Transverse colon (tissue), 4 donors: ENCODE results near the gene SH3RF3.

Experiments used
- CTCF ChIP-seq, 5 experiments: fragments of 200-600 bp in 3 of 5; fragments of 450-650 bp in 2 of 5; sonication (generic) in 3 of 5; IDR thresholded peaks; 1 replicate in 2 of 5; 2 replicates in 3 of 5; pipeline ENCODE4 v1.5.1; 2016 to 2017; ENCODE audit warnings: antibody characterized with exemption in 5 of 5, inconsistent platforms in 3 of 5, mild to moderate bottlenecking in 2 of 5, moderate library complexity in 1 of 5
- EP300 ChIP-seq: sonication (generic); formaldehyde crosslinking; IDR thresholded peaks from one replicate; pipeline ENCODE4 v1.6.1; 2017; ENCODE audit warnings: antibody characterized with exemption, low read depth
- POLR2A ChIP-seq: fragments of 450-650 bp; IDR thresholded peaks from one replicate; pipeline ENCODE4 v1.6.1; 2016; ENCODE audit warnings: antibody characterized with exemption, mild to moderate bottlenecking, moderate library complexity
- POLR2AphosphoS5 ChIP-seq, 3 donors: sonication (generic); formaldehyde crosslinking; IDR thresholded peaks; one replicate each; pipeline ENCODE4 v1.6.1; 2016; ENCODE audit warnings: antibody characterized with exemption in 3 of 3

DNA sequence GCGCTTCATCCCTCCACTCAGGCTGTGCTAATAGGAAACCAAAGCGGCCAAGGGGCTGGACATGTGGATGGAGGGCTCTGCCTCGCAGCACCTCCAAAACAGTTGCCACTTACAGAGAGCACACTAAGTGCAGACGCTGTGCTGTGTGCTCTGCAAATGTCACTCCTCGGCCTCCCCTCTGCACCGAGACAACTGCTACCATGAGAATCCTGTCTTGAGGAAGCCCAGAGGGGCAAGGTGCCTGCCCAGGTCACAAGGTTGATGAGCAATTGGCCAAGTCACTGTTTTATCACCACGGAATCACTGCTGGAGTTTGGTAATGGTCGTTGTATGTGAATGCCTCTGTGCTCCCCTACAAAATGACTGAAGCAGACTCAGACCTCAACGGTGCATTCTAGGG, 352.6 kb downstream of the SH3RF3 start:
- TF ChIP-seq CTCF (IDR thresholded peaks at IDR 0.05): no peak
- TF ChIP-seq POLR2A: no peak
- TF ChIP-seq POLR2AphosphoS5 (IDR thresholded peaks at IDR 0.05): no peak
- no peak for TF ChIP-seq EP300
